GM21529 (cell line): ENCODE data around the gene RASGRP4.
"Not testable (repeated sequence)": the region's sequence is repeated elsewhere in the genome, so short reads cannot be mapped to it uniquely, and the experiment has no call there.

Experiments
- ATAC-seq: cut with Tn5 transposase; IDR thresholded peaks from one replicate; pipeline ENCODE4 v1.9.1; 2021; ENCODE audit not compliant: unreplicated experiment

Gene RASGRP4

GRCh38 chr19:38425810-38426466 is at the start of gene RASGRP4:
TSS of gene RASGRP4 (minus strand) at chr19:38426219. CDS start at chr19:38426091, 128 bp downstream.
- ATAC-seq: no peak

GRCh38 chr19:38475176-38475575 is 49.2 kb upstream of the RASGRP4 start:
- no peak for ATAC-seq

- ATAC-seq: no peak
Measured at GRCh38 chr19:38473201-38473600, 47.2 kb upstream of the RASGRP4 start.

- not testable (repeated sequence) for ATAC-seq
Measured at GRCh38 chr19:38472725-38473124, 46.7 kb upstream of the RASGRP4 start.

- no peak for ATAC-seq
Measured at GRCh38 chr19:38470788-38471480, 44.9 kb upstream of the RASGRP4 start.

GRCh38 chr19:38469151-38469550 is 43.1 kb upstream of the RASGRP4 start:
- ATAC-seq: no peak

GRCh38 chr19:38467541-38468525 is 41.8 kb upstream of the RASGRP4 start:
- ATAC-seq: no peak

GRCh38 chr19:38466050-38466449 is 40.0 kb upstream of the RASGRP4 start:
- ATAC-seq: no peak

GRCh38 chr19:38464421-38465082 is 38.5 kb upstream of the RASGRP4 start:
- ATAC-seq: no peak

- no peak for ATAC-seq
Measured at GRCh38 chr19:38463365-38463764, 37.3 kb upstream of the RASGRP4 start.

- ATAC-seq: no peak
Measured at GRCh38 chr19:38458991-38459390, 33.0 kb upstream of the RASGRP4 start.

GRCh38 chr19:38457690-38458405 is 31.8 kb upstream of the RASGRP4 start:
- ATAC-seq: no peak

- no peak for ATAC-seq
Measured at GRCh38 chr19:38457202-38457601, 31.2 kb upstream of the RASGRP4 start.

- no peak for ATAC-seq
Measured at GRCh38 chr19:38455031-38455430, 29.0 kb upstream of the RASGRP4 start.

- no peak for ATAC-seq
Measured at GRCh38 chr19:38453596-38453995, 27.6 kb upstream of the RASGRP4 start.

- ATAC-seq: no peak
Measured at GRCh38 chr19:38452430-38453366, 26.7 kb upstream of the RASGRP4 start.

GRCh38 chr19:38451629-38452028 is 25.6 kb upstream of the RASGRP4 start:
- no peak for ATAC-seq

- ATAC-seq: no peak
Measured at GRCh38 chr19:38451036-38451435, 25.0 kb upstream of the RASGRP4 start.

- ATAC-seq: no peak
Measured at GRCh38 chr19:38449518-38449917, 23.5 kb upstream of the RASGRP4 start.
